Measurements from ENCODE around the gene SCD. TPM values are rescaled to one million over a fixed set of nuclear protein-coding genes. Genes with fewer than 3 reads are reported as not detected.
A peak's percentile ranks its signal among the peaks of the same experiment; 100 is the strongest.

The SCD gene
- total RNA-seq, 1 donor from 2014 or later, result 159 TPM

DNA sequence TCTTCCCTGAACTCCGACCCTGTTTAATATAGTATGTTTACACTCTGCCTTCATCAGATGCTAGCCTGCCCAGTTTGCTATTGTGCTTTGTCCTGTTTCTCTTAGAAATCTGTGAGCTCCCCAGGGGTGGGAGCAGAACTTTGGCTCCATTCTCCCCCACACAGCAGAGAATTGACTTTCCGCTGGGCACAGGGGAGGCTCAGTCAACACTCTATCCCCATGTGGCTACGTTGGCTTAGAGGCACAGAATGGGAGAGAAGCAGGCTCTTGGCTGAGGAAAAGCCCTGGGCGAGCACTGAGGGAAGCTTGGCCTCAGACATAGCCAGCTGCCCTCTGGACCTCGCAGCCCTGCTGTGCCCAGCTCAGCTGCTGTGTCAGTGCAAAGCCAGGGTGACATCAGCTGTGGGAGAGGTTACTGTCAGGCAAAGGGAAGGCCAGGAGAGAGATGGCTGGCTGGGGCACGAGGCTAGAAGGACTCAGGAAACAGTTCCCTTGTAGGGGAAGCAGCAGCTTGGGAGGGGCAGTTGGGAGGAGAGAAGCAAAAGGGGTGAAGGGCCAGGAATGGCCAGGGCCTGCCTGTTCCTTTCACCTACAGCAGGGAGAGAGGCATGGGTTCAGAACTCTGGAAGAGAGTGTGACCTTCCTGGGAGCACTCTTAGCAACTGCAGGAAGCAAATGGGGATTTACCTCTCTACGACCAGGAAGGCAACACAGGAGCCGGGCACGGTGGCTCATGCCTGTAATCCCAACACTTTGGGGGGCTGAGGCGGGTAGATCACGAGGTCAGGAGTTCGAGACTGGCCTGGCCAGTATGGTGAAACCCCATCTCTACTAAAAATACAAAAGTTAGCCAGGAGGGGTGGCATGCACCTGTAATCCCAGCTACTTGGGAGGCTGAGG lies 5.8 kb upstream of the SCD start:
- Mint-ChIP-seq H3K27ac (no peak overlapping the region), H3K27me3 (ENCODE audit: low read depth) (peaks cover 5% of the 10 kb centered on the region), H3K4me1 (peaks cover 13% of the 10 kb centered on the region), H3K9me3 (no peaks in the 10 kb centered on the region), H3K36me3 (no peaks in the 10 kb centered on the region), H3K4me3 (no peak overlapping the region)
- TF ChIP-seq, protein P1, sequence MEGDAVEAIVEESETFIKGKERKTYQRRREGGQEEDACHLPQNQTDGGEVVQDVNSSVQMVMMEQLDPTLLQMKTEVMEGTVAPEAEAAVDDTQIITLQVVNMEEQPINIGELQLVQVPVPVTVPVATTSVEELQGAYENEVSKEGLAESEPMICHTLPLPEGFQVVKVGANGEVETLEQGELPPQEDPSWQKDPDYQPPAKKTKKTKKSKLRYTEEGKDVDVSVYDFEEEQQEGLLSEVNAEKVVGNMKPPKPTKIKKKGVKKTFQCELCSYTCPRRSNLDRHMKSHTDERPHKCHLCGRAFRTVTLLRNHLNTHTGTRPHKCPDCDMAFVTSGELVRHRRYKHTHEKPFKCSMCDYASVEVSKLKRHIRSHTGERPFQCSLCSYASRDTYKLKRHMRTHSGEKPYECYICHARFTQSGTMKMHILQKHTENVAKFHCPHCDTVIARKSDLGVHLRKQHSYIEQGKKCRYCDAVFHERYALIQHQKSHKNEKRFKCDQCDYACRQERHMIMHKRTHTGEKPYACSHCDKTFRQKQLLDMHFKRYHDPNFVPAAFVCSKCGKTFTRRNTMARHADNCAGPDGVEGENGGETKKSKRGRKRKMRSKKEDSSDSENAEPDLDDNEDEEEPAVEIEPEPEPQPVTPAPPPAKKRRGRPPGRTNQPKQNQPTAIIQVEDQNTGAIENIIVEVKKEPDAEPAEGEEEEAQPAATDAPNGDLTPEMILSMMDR (IDR thresholded peaks at IDR 0.05; ENCODE audit: unreplicated experiment), result no peak
- no peak for DNase-seq (ENCODE audit: low spot score in 2 of 2, unreplicated experiment in 2 of 2)

DNA sequence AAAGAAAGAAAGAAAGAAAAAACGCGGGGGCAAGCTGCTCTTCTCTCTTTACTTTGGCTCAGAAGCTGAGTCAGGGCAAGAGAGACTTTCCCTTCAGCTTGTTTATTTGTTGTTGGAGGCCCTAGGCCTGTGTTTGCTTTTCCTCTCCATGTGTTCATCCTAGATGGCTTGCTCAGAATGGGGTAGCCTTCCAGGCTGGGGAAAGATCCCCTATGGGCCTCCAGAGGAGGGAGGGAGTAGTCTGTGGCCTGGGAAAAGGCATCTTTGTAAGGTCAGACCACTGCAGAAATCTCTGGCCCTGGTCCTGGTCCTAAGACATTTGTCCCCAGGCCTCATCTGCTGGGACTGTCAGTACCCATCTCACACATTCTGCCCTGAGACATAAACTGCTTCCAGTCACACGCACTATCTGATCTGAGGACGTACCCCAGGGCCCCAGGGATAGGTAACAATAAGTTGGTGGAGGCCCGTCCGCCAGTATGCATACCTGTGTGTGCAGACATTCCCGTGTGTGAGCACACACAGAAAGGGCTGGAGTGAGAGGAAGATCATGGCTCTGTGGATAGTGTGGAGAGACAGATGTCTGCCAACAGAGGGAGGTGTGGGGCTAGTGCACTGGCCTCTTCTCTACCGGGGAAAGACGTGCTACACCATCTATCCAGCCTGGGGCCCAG lies 4.9 kb upstream of the SCD start:
- H3K9me3 Mint-ChIP-seq, result no peaks in the 10 kb centered on the region
- DNase-seq (ENCODE audit: low spot score in 2 of 2, unreplicated experiment in 2 of 2), result peak in 1 of 2 experiments; percentile 53
- H3K27me3 Mint-ChIP-seq (ENCODE audit: low read depth), result peaks cover 5% of the 10 kb centered on the region
- no peak overlapping the region for H3K4me3 Mint-ChIP-seq
- H3K27ac Mint-ChIP-seq, result no peak overlapping the region
- TF ChIP-seq, protein P1 (IDR thresholded peaks at IDR 0.05; ENCODE audit: unreplicated experiment), result peak; percentile 29
- no peaks in the 10 kb centered on the region for H3K36me3 Mint-ChIP-seq
- peaks cover 15% of the 10 kb centered on the region for H3K4me1 Mint-ChIP-seq

DNA sequence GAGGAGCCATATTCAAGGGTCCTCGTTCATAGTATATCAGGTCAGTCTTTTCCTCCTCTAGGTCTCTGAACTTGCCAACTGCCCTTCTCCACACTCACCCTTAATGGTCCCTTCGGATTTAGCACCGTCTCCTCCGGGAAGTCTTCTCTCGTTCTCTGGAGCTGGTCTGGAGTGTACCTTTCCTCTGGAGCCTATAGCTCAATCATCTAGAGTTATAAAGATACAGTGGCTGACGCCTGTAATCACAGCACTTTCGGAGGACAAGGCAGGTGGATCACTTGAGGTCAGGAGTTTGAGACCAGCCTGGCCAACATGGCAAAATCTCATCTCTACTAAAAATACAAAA lies 4.4 kb upstream of the SCD start:
- TF ChIP-seq, protein P1 (IDR thresholded peaks at IDR 0.05; ENCODE audit: unreplicated experiment), result no peak
- DNase-seq (ENCODE audit: low spot score in 2 of 2, unreplicated experiment in 2 of 2), result no peak
- Mint-ChIP-seq H3K9me3 (no peaks in the 10 kb centered on the region), H3K27ac (no peak overlapping the region), H3K36me3 (no peaks in the 10 kb centered on the region), H3K4me1 (peaks cover 16% of the 10 kb centered on the region), H3K27me3 (ENCODE audit: low read depth) (peaks cover 5% of the 10 kb centered on the region), H3K4me3 (no peak overlapping the region)

DNA sequence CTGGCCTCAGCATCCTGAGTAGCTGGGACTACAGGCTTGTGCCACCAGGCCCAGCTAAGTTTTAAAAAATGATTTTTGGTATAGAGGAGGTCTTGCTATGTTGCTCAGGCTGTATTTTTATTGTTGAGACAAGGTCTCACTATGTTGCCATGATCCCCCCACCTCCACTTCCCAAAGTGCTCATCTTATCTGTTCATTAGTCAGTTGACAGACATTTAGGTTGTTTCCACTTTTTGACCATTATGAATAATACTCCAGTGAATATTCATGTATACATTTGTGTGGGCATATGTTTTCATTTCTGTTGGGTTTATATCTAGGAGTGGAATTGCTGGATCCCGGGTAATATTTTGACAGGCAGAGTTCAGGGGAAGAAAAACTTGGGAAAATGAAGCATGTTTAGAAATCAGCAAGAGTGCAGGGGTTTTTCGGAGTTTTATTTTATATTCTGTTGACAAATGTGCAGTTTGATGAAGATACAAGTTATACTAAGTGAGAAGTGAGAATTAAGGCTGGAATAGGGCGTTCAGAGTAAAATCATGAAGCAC lies 2.7 kb upstream of the SCD start:
- Mint-ChIP-seq H3K27ac (no peak overlapping the region), H3K9me3 (no peaks in the 10 kb centered on the region), H3K36me3 (no peaks in the 10 kb centered on the region), H3K4me3 (peak overlapping the region; percentile 4), H3K4me1 (peaks cover 33% of the 10 kb centered on the region), H3K27me3 (ENCODE audit: low read depth) (peaks cover 5% of the 10 kb centered on the region)
- DNase-seq (ENCODE audit: low spot score in 2 of 2, unreplicated experiment in 2 of 2), result no peak
- TF ChIP-seq, protein P1 (IDR thresholded peaks at IDR 0.05; ENCODE audit: unreplicated experiment), result no peak

DNA sequence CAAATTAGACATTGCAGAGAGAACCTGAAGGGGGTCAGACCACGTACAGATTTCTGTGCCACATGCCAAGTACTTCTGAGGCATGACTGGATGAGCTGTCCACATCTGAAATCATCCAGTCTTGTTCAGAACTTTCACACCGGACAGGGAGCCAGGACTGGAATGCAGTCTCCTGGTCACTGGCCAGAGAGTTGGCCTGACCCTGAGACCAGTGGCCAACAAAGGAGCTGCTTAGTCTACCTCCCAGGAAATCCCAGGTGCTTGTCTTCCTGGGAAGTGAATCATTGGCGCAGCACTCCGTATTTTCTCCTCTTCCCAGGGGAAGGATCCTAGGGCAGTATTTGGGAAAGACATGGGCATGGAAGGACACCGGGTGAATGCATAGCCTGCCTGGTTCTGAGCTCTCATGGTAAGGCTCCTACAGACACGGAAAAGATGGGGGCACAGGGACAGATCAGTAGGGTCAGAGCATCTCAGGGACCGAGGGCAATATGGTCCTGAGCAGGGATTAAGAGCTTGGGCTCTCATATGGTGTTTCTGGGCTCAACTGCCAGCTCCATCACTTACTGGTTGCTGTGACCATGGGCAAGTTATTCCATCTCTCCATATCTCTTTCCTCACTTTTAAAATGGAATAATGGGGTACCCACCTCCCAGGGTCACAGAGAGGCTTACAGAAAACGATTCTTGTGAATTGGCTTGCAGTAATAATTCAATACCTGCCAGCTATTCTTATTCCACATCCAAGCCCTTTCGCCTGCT lies 1.3 kb upstream of the SCD start:
- H3K36me3 Mint-ChIP-seq, result peaks cover 2% of the 10 kb centered on the region
- H3K4me1 Mint-ChIP-seq, result peaks cover 48% of the 10 kb centered on the region
- H3K27me3 Mint-ChIP-seq (ENCODE audit: low read depth), result no peaks in the 10 kb centered on the region
- H3K27ac Mint-ChIP-seq, result peak overlapping the region; percentile 84
- no peaks in the 10 kb centered on the region for H3K9me3 Mint-ChIP-seq
- DNase-seq (ENCODE audit: low spot score in 2 of 2, unreplicated experiment in 2 of 2), result no peak
- peak overlapping the region; percentile 94 for H3K4me3 Mint-ChIP-seq
- TF ChIP-seq, protein P1 (IDR thresholded peaks at IDR 0.05; ENCODE audit: unreplicated experiment), result no peak

Measured in mesothelial cell of epicardium (in vitro differentiated cells).